NCI-H2107 treated with DMSO at 0.1 percent for 48 hours (cell line): ENCODE data around the gene APOBEC3A.
"Not testable (repeated sequence)": the region's sequence is repeated elsewhere in the genome, so short reads cannot be mapped to it uniquely, and the experiment has no call there.

Source experiments
- DNase-seq: peaks from one replicate; lab custom pipeline; 2025; ENCODE audit not compliant: unreplicated experiment; lab: John Stamatoyannopoulos, UW

Gene APOBEC3A

GRCh38 chr22:38942702-38943101, 14.7 kb upstream of the APOBEC3A start:
- no peak for DNase-seq

- no peak for DNase-seq
These were observed 14.2 kb upstream of the APOBEC3A start for GRCh38 chr22:38943201-38943600.

- no peak for DNase-seq
These were observed 13.5 kb upstream of the APOBEC3A start for GRCh38 chr22:38943882-38944281.

- DNase-seq: no peak
These were observed 12.8 kb upstream of the APOBEC3A start for GRCh38 chr22:38944653-38945052.

- not testable (repeated sequence) for DNase-seq
These were observed 11.6 kb upstream of the APOBEC3A start for GRCh38 chr22:38945706-38946338.

DNA sequence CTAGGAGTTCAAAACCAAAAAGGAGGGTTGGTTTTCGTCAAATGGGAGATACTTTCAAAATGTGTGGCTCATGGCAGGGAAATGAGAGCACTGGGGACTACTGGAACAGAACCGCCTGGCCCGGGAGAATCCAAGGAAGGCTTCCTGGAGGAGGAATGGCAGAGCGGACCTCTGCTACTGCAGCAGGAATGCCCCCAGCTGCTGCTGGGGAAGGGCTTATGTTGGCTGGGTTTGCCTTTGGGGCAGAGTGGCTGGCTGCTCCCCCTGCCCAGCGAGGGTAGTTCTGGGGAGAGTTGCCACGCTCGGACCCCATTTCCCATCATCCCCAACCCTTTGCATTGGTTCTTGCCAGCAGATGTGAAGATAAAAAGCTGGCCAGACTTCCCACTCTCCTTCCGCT, 10.6 kb upstream of the APOBEC3A start:
- DNase-seq: no peak

GRCh38 chr22:38947321-38948140, 9.9 kb upstream of the APOBEC3A start:
- no peak for DNase-seq

- no peak for DNase-seq
These were observed 9.0 kb upstream of the APOBEC3A start for GRCh38 chr22:38948181-38948940.

- no peak for DNase-seq
These were observed 7.5 kb upstream of the APOBEC3A start for GRCh38 chr22:38949889-38950405.

DNA sequence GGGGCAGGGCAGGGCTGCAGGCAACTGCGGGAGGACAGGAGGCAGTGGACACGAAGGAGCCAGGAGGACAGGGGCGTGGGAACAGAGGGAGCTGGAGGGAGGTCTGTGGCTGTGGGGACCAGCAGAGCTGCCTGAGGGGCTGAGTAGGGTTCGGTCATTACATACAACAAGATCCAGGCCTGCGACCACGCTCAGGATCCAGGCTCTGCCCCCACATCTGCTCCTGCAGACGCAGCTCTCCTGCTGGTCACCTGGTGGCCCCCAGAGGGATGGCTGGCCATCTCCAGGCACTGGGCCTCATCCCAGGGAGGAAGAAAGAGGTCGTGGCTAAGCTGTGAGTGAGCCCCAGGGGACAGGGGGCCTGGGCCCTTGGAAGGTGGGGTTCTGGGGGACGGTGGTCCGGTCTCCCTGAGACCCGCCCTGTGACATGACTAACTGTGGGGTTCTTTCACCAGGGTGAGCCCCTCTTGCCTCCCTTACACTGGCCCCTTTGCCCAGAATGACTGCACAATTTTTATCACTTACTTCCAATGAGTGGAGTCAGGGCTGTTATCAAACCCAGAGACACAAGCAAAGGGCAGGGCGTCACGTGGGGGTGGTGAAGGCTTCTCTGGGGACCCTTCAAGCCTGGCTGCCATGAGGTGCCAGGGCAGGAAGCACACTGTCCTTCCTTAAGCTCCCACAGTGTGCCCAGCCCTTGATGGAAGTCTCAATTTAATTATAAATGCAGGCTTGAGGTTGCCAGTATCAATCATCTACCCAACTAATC, 6.7 kb upstream of the APOBEC3A start:
- DNase-seq: no peak

- no peak for DNase-seq
These were observed 5.7 kb upstream of the APOBEC3A start for GRCh38 chr22:38951734-38952133.

DNA sequence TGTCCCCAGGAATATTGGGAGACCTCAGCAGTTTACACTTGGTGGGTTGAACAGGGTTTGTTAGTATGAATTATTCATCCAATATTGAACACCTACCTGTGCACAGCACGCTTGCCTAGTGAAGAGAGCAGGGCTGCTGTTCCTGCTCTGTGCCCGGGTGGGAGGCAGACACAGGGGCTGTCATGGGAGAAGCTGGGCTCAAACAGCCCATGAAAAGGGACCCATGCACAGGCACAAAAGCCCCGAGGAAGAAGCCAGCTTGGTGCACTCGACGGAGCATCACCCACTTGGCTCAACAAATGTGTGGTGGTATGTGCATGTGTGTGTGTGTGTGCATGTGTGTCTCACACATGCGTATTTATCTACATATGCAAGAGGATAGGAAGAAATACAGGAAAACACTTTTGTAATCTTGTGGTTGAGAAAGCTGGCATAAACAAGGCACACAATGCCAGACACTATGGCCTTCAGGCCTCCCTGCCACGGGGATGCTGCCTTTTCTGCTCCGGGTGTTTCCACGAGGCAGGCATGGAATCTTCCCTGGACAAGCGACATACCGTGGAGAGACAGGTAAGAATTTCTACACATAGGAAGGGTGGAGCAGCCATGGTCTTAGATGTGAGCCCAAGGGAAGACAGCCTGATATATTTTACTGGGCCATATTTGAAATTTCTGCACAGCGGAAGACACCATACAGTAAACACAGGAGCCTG, 5.0 kb upstream of the APOBEC3A start:
- DNase-seq: no peak

GRCh38 chr22:38953091-38953490, 4.3 kb upstream of the APOBEC3A start:
- DNase-seq: no peak

DNA sequence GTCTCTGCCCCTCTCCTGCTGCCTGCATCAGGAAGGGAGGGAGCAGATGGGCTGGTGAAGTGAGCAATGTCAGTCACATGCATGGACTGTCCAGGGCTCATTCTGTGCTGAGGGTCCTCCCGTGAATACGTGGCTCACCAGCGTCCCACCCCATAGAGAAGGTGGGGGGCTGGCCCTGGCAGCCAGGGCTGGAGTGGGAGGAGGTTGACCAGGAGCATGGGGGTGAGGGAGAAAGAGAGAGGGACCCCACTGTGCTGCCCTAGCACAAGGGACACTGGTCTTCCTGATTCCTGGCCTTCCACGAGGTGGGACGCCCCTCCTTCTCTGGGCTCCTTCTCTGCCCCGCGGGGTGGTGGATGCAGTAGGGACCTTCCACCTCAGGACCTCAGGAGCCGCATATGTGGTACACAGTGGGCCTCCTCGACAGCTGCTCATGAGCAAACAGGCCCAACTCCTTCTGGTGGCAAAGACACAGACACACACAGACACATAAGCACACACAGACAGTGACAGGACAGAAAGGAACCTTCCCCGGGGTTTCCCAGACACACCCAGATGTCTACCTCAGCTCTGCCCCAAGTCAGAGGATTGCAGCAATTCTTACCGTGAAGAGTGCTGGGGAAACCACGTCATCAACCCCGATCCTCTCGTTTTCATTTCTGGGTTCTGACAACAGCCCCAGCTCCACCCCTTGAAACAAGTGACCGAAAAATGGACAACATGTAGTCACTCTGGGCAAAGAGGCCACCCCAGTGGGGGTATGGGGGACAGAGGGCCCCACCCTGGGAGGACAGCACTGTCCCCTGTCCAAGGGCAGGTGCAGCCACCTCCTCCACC, 3.6 kb upstream of the APOBEC3A start:
- DNase-seq: no peak

DNA sequence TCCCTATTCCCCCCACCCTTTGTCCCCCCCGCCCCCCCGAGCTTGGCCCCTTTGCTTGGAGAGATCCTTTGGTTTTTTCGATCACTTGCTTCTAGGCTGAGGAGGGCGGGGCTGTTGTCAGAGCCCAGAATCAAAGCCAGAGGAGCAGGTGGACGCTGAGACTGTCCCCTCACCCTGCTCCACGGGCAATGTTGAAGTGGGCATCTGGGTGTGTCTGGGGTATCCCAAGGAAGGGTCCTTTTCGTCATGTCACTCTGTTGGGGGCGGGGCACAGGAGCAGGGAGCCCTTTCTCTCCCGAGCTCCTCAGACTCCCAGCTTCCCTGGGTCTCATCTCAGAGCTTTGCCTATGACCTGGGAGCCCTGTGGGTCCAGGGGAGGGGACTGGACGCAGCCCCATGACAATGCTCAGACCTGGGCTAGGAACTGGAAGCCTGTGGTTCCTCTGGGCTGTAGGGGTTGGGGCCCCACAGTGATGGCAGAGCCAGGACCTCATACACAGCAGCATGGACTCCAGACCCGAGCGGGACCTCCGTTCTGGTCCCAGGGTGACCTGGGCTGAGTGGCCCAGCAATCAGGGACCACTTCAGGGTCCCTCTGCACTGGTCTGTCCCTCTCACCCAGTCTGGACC, 2.9 kb upstream of the APOBEC3A start:
- no peak for DNase-seq

DNA sequence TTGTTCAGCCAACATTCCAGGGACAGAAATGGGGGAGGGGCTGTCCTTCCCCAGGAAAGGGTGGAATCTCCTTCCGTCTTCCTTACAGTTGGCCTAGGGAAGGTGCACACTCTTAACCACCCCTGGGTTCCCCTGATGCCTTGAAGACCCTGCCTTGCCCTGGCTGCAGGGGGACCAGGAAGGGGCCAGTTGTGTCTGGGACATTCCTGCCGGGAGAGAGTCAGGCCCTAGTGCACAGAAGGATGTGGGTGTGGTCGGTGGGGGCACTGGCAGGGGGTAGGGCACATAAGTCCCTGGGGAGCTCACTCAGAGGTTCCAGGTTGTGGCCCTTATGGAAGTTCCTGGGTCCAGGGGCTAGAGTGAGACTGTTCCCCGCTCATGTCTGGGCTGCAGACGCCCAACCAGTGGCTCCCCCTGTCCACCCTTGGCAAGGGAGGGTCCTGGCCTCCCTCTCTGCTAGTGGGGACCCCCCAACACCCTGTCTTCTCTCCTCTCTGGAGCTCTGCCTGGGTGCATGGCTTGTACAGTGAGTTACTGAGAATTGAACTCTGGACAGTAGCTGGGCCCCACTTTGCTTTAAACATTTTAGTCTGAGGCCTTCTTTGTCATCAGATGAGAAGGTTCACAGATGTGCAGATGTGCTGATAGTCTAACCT, 2.0 kb upstream of the APOBEC3A start:
- no peak for DNase-seq

GRCh38 chr22:38955926-38956325, 1.5 kb upstream of the APOBEC3A start:
- DNase-seq: no peak

- DNase-seq: no peak
These were observed 858 bp upstream of the APOBEC3A start for GRCh38 chr22:38956551-38956950.
